HL-60 (cell line): ENCODE measurements around the gene LRRC4B.

Experiments
- CTCF ChIP-seq: IDR thresholded peaks from one replicate; pipeline ENCODE4 v1.5.1; 2011; ENCODE audit warnings: low read length, control low read depth, inconsistent platforms; ENCODE audit not compliant: insufficient read depth
- GABPA ChIP-seq: IDR thresholded peaks from 2 replicates; pipeline ENCODE4 v1.6.1; 2012; ENCODE audit warnings: low read depth
- POLR2AphosphoS5 ChIP-seq: IDR thresholded peaks from 2 replicates; pipeline ENCODE4 v1.6.1; 2012; ENCODE audit warnings: low read depth
- REST ChIP-seq: IDR thresholded peaks from 2 replicates; pipeline ENCODE4 v1.6.1; 2012; ENCODE audit warnings: low read depth; ENCODE audit not compliant: insufficient replicate concordance

GRCh38 chr19:50553134-50553703 lies 15.0 kb downstream of the LRRC4B start:
- TF ChIP-seq POLR2AphosphoS5 (no peak), CTCF (no peak), GABPA (no peak), REST (no peak)
